NCI-H2107 treated with DMSO at 0.1 percent for 48 hours (cell line): Measurements from ENCODE around the gene CYP27C1.
A peak's percentile ranks its signal among the peaks of the same experiment; 100 is the strongest.
"Not testable (repeated sequence)": the region's sequence is repeated elsewhere in the genome, so short reads cannot be mapped to it uniquely, and the experiment has no call there.

Experiments
- DNase-seq: peaks from one replicate; lab custom pipeline; 2025; ENCODE audit not compliant: unreplicated experiment; lab: John Stamatoyannopoulos, UW

Gene CYP27C1

DNA sequence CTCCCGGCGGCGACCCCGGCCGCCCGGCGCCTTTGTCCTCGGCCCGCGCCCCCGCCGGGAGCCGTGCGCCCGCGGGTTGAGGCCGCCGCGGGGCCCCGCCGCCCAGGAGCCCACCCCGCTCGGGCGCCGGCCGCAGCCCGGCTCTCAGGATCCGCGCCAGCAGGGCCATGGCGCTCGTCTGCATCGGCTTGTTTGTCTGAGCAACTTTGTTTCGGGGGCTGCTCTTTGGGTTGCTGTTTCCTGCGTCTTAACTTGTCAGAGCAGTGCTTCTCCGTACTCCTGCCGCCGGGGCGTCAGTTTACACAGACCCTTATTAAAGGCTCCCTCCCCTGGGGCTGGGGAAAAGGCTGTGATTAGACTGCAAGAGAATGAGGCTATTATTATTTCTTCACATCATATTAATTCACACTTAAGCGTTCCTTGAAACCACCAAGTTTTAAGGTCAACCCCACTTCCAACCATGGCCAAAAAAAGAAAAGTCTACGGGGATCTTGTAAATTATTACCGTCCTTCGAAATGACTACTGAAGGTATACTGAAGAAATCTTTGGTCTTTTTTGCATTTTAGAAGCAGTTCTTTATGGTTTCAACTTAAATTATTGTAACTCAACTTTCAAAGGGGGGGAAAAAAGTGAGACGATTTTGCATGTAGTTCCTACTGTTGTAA is at the start of gene CYP27C1:
Gene CYP27C1, minus strand, starts transcription at position 198 of the 666 bp plus-strand sequence. Its CDS starts 29 bp downstream, at position 169.
- no peak for DNase-seq

GRCh38 chr2:127261804-127262406 is 41.8 kb upstream of the CYP27C1 start:
- no peak for DNase-seq

GRCh38 chr2:127259355-127259754 is 39.3 kb upstream of the CYP27C1 start:
- DNase-seq: no peak

DNA sequence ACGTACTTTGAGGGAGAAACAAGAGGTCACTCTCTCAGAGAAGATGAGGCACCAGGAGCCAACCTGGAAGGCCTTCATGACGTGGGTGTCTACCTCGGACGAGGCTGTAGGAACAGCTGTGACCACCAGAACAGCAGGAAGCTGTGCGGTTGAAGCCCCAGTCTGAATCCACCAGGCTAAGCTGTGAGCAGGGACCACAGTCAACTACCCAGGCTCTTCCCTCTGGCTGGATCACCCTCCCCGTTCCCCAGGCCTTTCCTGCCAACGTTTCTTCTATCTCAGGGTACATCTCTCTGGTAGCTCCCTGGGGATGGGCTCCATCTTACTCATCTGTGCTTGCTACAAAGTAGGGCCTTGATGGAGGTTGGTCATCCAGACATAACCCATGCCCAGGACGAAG is 36.8 kb upstream of the CYP27C1 start:
- DNase-seq: no peak

GRCh38 chr2:127256381-127256780 is 36.3 kb upstream of the CYP27C1 start:
- no peak for DNase-seq

DNA sequence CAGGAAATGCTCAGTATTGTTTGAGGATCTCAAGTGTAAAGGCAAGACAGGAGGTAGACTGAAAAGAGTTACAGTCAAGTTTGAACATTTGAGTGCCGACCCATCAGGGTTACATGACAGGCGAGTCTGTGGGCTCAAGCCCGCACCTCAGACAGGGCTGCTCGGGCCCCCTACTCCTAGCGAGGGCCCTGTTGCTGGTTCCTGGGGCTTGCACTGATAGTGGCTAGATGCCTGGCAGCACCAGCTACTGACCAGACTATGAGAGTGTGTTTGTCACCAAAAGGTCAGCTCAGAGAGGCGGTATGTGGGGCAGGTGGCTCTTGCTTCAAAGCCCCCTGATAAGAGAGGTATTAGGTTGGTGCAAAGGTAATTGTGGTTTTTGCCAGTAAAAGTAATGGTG is 35.6 kb upstream of the CYP27C1 start:
- no peak for DNase-seq

DNA sequence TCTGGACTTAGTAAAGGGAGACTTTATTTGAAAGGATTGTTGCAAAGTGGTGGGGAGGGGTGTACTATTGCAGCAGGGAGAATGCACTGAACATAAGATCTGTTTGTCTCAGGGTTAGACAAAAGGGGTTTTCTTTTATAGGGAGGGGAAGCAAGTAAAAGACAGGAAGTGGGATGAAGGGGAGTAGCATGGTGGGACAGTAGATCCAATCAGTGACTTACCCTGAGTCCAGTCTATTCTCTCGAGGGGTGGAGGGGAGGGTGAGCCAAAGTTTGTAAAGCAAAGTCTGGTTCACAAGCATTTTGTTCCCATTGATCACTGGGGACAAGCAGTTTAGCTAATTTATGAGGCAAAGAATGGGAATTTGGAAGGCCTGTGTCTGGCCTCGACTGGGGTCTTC is 35.0 kb upstream of the CYP27C1 start:
- DNase-seq: no peak

- no peak for DNase-seq
These were observed 34.4 kb upstream of the CYP27C1 start for GRCh38 chr2:127254386-127254981.

- not testable (repeated sequence) for DNase-seq
These were observed 21.1 kb upstream of the CYP27C1 start for GRCh38 chr2:127241184-127241583.

- DNase-seq: no peak
These were observed 19.3 kb upstream of the CYP27C1 start for GRCh38 chr2:127239395-127239794.

DNA sequence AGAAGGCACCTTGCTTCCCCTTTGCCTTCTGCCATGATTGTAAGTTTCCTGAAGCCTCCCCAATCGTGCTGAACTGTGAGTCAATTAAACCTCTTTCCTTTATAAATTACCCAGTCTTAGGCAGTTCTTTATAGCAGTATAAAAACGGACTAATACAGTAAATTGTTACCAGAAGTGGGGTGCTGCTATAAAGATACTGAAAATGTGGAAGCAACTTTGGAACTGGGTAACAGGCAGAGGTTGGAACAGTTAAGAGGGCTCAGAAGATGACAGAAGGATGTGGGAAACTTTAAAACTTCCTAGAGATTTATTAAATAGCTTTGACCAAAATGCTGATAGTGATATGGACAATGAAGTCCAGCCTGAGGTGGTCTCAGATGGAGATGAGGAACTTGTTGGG is 17.7 kb upstream of the CYP27C1 start:
- DNase-seq: not testable (repeated sequence)

DNA sequence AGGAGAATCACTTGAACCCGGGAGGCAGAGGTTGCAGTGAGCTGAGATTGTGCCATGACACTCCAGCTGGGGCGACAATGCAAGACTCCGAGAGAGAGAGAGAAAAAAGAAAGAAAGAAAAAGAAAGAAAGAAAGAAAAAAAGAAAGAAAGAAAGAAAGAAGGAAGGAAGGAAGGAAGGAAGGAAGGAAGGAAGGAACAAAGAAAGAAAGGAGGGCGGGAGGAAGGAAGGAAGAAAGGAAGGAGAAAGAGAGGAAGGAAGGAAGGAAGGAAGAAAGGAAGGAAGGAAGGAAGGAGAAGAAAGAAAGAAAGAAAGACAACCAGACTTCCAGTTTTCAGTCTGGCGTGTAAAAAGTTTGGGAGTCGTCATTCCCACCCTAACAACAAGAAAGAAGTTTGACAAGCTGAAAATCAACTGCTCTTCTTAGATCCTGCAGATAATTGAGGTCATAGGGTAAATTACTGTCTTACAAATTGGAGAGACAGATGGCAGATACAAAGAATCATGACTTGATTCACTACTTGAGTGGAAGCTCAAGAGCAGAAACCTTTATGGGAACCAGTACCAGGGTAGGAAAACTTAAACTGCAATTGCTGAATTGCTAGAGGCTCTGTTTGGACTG is 15.1 kb upstream of the CYP27C1 start:
- DNase-seq: no peak

- DNase-seq: no peak
These were observed 13.6 kb upstream of the CYP27C1 start for GRCh38 chr2:127233710-127234109.

- DNase-seq: no peak
These were observed 11.2 kb upstream of the CYP27C1 start for GRCh38 chr2:127231130-127231865.

- no peak for DNase-seq
These were observed 9.5 kb upstream of the CYP27C1 start for GRCh38 chr2:127229555-127229954.

GRCh38 chr2:127228102-127228501 is 8.0 kb upstream of the CYP27C1 start:
- no peak for DNase-seq

DNA sequence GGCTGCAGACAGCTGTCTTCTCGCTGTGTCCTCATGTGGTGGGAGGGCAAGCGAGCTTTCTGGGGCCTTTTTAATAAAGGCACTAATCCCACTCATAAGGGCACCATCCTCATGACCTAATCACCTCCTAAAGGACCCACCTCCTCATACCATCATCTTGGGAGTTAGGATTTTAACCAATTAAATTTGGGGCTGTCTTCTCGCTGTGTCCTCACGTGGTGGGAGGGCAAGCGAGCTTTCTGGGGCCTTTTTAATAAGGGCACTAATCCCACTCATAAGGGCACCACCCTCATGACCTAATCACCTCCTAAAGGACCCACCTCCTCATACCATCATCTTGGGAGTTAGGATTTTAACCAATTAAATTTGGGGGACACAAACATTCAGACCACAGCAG is 7.2 kb upstream of the CYP27C1 start:
- DNase-seq: not testable (repeated sequence)

- peak; percentile 27 for DNase-seq
These were observed 6.6 kb upstream of the CYP27C1 start for GRCh38 chr2:127226520-127227263.

DNA sequence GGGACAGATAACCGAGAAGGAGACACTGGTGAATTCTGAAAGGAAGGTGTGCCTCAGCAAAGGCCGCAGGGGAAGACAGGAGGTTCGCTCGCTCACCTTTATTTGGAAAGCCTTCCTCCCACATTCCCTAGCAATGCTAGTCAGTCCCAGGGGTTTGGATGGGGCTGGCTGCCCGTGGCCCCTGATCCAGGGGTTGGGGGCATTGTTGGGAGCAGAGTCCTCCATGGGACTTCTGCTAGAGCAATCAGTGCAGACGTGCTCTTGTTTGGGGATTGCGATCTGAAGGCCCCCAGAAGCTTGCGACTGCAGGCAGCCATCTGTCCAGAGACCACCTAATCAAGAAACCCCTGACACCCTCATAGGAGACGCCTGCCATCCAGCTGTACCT is 6.0 kb upstream of the CYP27C1 start:
- no peak for DNase-seq

DNA sequence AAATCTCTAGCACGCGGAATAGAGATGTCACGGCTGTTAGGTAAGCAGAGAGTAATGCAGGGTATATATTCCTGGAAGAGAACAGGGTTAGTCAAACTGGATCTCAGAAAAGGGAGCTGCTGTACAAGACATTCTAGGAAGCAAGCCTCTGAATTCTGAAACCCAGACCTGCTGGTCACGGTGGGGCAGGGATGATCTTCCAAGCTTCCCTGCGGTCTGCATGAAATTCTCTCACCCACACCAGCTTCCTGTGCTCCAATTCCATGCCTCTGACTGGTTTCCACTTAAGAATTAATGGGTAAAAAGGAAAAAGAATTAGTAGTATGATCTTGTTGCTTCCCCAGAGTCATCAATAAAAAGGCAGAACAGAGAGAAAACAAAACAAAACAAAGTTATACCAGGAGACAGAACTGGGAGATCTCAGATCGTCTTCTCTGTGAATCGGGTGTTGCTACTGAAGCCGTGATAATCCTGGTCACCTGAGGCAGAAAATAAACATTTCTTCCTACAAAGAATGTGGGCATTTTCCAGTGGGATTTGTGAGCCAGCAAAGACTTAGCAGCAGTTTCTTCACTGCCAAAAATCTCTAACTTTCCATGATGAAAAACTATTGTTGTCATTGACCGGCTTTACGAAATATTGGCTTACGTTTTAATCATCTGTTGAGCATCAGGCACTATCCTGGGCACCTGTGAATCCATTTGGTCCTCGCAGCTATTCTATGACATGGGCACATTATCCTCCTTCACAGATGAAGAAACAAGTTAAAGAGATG is 5.3 kb upstream of the CYP27C1 start:
- DNase-seq: no peak
